ENCODE results near the gene ABCD1. TPM values are rescaled to one million over a fixed set of nuclear protein-coding genes. Genes with fewer than 3 reads are reported as not detected.
A peak's percentile ranks its signal among the peaks of the same experiment; 100 is the strongest.
"Not testable (repeated sequence)": the region's sequence is repeated elsewhere in the genome, so short reads cannot be mapped to it uniquely, and the experiment has no call there.

The ABCD1 gene
- total RNA-seq, 1 experiment from 2014 or later = 39.1 TPM

GRCh38 chrX:153726286-153727122 is 1.8 kb downstream of the ABCD1 start:
- DNase-seq (ENCODE audit: low read depth, low spot score) = peak; percentile 86
- in situ Hi-C loops (cut with HindIII; ENCODE audit: low pct_unique_long_range_greater_than_20kb, low sequenced_read_pairs) = no loop called here

GRCh38 chrX:153727123-153727931 is 2.7 kb downstream of the ABCD1 start:
- in situ Hi-C loops (cut with HindIII; ENCODE audit: low pct_unique_long_range_greater_than_20kb, low sequenced_read_pairs) = no loop called here
- no peak for DNase-seq (ENCODE audit: low read depth, low spot score)

- in situ Hi-C loops (cut with HindIII; ENCODE audit: low pct_unique_long_range_greater_than_20kb, low sequenced_read_pairs) = no loop called here
- DNase-seq (ENCODE audit: low read depth, low spot score) = no peak
Measured at GRCh38 chrX:153728095-153728494, 3.4 kb downstream of the ABCD1 start.

GRCh38 chrX:153728951-153729631 is 4.4 kb downstream of the ABCD1 start:
- no peak for DNase-seq (ENCODE audit: low read depth, low spot score)
- in situ Hi-C loops (cut with HindIII; ENCODE audit: low pct_unique_long_range_greater_than_20kb, low sequenced_read_pairs) = no loop called here

- in situ Hi-C loops (cut with HindIII; ENCODE audit: low pct_unique_long_range_greater_than_20kb, low sequenced_read_pairs); DNase-seq (ENCODE audit: low read depth, low spot score): not testable (repeated sequence)
Measured at GRCh38 chrX:153730115-153730514, 5.5 kb downstream of the ABCD1 start.

GRCh38 chrX:153731117-153731844 is 6.6 kb downstream of the ABCD1 start:
- in situ Hi-C loops (cut with HindIII; ENCODE audit: low pct_unique_long_range_greater_than_20kb, low sequenced_read_pairs) = no loop called here
- no peak for DNase-seq (ENCODE audit: low read depth, low spot score)

- in situ Hi-C loops (cut with HindIII; ENCODE audit: low pct_unique_long_range_greater_than_20kb, low sequenced_read_pairs) = no loop called here
- no peak for DNase-seq (ENCODE audit: low read depth, low spot score)
Measured at GRCh38 chrX:153731845-153732215, 7.2 kb downstream of the ABCD1 start.

- peak; percentile 65 for DNase-seq (ENCODE audit: low read depth, low spot score)
- in situ Hi-C loops (cut with HindIII; ENCODE audit: low pct_unique_long_range_greater_than_20kb, low sequenced_read_pairs) = no loop called here
Measured at GRCh38 chrX:153732401-153732800, 7.7 kb downstream of the ABCD1 start.

- in situ Hi-C loops (cut with HindIII; ENCODE audit: low pct_unique_long_range_greater_than_20kb, low sequenced_read_pairs) = no loop called here
- no peak for DNase-seq (ENCODE audit: low read depth, low spot score)
Measured at GRCh38 chrX:153733651-153734240, 9.1 kb downstream of the ABCD1 start.

GRCh38 chrX:153734871-153735270 is 10.2 kb downstream of the ABCD1 start:
- peak; percentile 64 for DNase-seq (ENCODE audit: low read depth, low spot score)
- in situ Hi-C loops (cut with HindIII; ENCODE audit: low pct_unique_long_range_greater_than_20kb, low sequenced_read_pairs) = no loop called here

- in situ Hi-C loops (cut with HindIII; ENCODE audit: low pct_unique_long_range_greater_than_20kb, low sequenced_read_pairs) = no loop called here
- peak; percentile 53 for DNase-seq (ENCODE audit: low read depth, low spot score)
Measured at GRCh38 chrX:153735274-153735673, 10.6 kb downstream of the ABCD1 start.

GRCh38 chrX:153736071-153736820 is 11.6 kb downstream of the ABCD1 start:
- no peak for DNase-seq (ENCODE audit: low read depth, low spot score)
- in situ Hi-C loops (cut with HindIII; ENCODE audit: low pct_unique_long_range_greater_than_20kb, low sequenced_read_pairs) = no loop called here

GRCh38 chrX:153736871-153737441 is 12.3 kb downstream of the ABCD1 start:
- in situ Hi-C loops (cut with HindIII; ENCODE audit: low pct_unique_long_range_greater_than_20kb, low sequenced_read_pairs) = no loop called here
- DNase-seq (ENCODE audit: low read depth, low spot score) = no peak

GRCh38 chrX:153738056-153738605 is 13.5 kb downstream of the ABCD1 start:
- no peak for DNase-seq (ENCODE audit: low read depth, low spot score)
- in situ Hi-C loops (cut with HindIII; ENCODE audit: low pct_unique_long_range_greater_than_20kb, low sequenced_read_pairs) = no loop called here

GRCh38 chrX:153739754-153740486 is 15.3 kb downstream of the ABCD1 start:
- no peak for DNase-seq (ENCODE audit: low read depth, low spot score)
- in situ Hi-C loops (cut with HindIII; ENCODE audit: low pct_unique_long_range_greater_than_20kb, low sequenced_read_pairs) = no loop called here

Data from SK-MEL-5 (cell line).